HG02759 (cell line): ENCODE measurements around the gene ITFG2.

Experiments used
- ATAC-seq: cut with Tn5 transposase; IDR thresholded peaks from one replicate; pipeline ENCODE4 v1.9.1; 2021; ENCODE audit warnings: mild to moderate bottlenecking, moderate library complexity; ENCODE audit not compliant: unreplicated experiment

The ITFG2 gene

DNA sequence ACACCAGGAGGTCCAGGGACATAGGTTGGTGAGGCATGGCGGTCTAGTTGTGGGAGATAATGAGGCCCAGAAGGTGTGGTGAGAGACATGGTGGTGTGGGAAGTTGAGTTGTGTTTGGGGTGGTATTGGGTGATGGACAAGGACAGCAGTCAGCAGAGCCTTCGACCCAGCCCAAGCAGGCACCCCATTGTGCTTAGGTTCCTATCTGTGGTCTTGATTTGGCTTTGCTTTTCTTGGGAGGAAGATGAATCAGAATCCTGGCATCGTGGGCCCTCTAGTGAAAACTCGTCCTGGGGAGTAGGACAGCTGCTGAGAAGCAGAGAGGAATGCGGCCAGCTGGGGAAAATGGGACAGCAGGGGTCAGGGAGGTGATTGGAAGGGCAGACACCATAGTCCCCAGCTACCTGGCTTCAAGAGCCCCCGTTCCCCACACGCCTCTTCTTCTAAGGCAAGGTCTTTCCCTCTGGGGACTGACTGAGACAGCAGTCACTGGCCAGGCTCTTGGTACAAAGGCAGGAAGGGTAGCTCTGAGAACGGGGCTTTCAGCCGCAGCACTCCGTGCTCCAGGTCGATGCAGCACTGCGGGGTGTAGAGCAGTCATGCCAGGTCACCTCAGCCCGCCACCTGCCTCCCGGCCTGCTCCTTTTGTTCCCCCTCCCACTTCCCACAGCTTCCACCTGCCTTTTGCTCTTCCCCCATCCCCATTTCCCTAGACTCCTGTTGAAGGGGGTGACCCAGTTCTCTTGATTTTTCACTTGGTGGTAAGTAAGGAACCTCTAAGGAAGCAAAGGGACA is 14.4 kb downstream of the ITFG2 start:
- no peak for ATAC-seq

DNA sequence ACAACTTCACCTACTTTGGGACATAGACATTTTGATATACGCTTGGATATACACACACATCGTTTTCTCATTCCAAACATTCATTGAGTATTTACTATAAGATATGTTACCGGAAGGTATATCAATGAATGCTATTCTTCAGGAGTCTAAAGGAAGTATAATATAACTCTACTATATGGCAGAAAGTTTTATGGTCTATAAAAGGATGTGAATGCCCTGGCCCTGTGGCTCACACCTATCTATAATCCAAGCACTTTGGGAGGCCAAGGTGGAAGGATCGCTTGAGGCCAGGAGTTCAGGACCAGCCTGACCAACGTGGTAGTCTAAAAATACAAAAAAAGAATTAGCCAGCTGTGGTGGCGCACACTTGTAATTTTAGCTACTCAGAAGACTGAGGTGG is 16.8 kb downstream of the ITFG2 start:
- no peak for ATAC-seq

DNA sequence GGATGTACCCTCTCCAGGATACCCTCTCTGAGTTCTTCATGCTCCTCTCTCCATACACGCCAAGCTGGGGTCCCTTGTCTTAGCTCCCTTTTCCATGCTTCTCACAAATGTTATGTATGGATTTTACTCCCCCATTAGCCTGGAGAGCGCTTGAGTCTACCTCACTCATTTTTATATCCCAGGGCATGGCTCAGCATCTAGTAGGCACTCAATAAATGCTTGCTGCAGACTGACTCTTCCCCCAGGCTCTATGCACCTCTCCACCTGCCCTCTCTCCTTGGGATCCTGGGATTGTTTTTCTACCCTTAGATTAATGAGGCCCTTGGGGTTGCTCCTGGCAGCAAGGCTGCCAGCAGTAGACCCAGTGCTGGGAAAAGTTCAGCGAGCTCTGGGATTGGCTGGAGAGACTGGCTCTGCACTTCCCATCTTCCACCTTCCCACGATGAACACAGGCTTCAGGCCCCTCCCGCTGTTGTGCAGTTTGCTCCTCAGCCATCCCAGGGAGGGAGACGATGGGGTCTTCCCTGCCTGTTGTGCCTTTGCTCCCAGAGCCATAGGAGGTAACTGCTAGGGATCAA is 20.2 kb downstream of the ITFG2 start:
- ATAC-seq: no peak

DNA sequence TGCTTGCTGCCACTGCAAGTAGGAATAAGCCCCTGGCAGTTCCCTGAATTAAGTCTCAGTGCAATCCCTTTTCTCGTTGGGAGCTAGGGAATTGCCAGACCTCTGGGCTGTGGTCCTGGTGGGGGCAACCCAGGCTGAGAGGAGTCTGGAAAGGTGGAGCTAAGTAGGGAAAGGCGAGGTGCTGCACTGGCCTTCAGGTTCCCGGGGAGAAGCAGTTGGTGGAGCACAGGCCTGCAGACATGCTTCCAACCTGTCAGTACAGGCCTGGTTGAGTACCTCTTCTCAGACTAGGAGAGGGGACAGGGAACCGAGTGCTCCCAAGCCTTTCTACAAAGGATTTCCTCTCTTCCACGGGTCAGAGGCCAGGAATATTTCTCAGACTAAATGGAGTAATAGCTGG is 20.9 kb downstream of the ITFG2 start:
- no peak for ATAC-seq

DNA sequence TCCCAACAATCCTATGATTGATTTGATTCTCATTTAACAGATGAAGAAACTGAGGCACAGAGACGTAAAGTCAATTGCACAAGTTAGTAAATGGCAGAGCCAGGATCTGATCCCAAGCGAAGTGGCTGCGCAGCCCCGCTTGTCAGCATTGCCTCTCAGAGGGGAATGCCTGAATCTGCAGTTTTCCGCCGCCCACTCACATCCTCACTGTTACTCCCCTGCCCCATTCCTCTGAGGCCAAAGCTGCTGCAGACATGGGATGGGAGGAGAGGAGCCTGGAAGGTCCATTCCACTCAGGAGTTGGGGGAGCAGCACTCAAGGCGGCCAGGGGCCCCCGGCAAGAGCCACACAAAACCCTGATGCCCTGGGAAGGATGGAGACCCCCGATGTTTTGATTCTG is 21.3 kb downstream of the ITFG2 start:
- no peak for ATAC-seq

DNA sequence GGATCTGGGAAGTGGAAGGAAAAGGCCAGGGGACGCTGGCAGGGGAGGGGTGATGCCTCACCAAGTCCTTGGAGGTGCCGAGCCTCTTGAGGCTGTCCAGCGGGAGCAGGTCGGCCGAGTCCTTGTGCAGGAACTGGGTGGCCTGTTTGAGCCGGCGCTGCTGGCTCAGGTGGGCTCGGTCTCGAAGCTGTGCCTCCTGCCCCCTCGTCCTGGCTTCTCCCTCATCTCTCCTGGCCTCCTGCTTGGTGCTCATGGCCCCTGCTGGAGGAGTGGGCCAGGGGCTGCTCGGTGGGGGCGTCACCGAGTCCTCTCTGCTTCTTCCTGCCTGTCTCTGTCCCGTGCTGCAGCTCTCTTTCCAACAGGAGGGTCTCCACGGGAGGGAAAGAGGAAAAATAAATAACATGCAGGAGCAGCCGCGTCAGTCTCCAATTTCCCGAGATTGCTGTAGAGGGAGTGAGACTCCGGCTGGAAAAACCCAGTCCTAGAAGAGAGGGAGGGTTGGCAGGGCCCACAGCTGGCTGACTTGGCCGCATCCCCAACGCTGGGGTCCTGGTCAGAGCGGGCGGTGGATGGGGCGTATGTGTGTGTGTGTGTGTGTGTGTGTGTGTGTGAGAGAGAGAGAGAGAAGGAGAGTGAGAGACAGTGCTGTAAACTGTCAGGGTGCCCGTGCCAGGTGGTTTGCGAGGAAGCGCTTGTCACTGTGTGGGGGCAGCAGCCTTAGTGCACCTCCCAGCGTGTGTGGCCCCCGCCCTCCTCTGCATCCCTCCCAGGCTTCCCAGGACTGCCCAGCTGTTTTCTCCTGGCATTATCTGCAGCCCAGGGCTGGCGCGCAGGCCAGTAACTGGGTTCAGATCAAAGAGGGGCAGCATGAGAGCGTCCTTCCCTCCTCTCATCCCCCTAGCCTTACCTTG is 22.4 kb downstream of the ITFG2 start, which contains the start of gene NRIP2:
Gene NRIP2 (minus strand): TSS at position 455 of the 911 bp plus-strand sequence. CDS start 52 bp downstream, at position 403.
- no peak for ATAC-seq

DNA sequence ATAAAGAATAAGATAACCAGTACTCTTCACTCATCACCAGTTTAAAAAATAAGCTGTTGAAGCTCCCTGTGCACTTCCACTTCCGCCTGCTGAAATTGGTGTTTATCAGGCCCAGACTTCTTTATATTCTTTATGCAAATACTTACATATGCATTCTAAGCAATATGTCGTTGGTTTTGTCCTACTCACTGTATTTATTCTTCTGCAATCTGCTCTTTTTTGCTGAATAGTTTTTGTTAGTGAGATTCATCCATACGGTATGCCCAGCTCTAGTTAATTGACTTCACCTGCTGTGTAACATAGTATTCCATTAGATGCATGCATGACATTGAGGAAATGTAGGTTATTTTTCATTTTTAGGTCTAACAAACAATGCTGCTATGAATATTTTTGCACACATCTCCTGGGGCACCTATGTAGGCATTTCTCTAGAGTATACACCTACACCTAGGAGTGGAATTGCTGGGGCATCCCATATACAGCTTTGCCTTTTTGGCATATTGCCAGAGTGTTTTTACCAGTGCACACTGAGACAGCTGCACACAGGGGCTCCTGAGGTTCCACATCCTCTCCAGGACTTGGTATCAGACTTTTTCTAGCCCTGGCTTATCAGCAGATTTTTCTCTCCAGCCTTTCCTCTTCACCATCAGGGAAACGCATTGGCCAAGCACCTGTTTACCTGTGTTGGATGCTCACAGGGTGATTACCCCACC is 23.4 kb downstream of the ITFG2 start:
- no peak for ATAC-seq

DNA sequence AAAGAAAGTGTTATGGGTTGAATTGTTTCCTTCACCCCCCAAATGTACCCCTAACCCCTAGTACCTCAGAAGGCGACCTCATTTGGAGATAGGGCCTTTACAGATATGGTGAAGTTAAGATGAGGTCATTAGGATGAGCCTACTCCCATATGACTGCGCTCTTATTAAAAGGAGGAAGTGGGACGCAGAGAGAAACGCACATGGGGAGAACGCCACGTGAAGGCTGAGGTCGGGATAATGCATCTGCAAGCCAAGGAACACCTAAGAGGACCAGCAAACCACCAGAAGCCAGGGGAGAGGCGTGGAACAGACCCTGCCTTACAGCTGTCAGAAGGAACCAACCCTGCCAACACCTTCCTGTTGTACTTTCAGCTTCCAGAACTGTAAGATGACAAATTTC is 24.1 kb downstream of the ITFG2 start:
- no peak for ATAC-seq

DNA sequence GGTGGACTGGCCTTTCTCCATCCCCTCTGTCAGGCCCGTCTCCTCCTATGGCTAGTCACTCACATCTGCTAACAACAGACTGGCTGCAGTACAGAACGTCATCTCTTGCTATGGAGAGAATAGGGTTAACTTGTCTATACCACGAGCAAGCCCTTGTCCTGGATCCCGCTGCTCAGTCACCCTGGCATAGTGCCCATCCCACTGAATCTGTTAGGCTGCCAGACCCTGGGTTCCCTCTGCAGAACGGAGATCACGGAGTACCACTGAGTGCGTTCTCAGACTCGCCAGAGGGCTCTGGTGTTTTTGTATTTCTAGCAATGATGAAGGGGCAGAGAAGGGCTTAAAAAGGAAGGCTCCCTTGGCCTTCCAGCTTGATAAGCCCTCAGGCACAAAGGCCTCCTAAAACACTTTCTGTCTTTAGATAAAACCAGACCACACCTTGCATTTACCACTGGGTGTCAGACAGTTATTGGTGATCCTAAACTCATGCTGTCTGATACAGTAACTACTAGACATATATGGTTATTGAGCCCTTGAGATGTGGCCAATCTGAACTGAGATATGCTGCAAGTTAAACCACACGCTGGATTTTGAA is 28.7 kb downstream of the ITFG2 start:
- no peak for ATAC-seq

DNA sequence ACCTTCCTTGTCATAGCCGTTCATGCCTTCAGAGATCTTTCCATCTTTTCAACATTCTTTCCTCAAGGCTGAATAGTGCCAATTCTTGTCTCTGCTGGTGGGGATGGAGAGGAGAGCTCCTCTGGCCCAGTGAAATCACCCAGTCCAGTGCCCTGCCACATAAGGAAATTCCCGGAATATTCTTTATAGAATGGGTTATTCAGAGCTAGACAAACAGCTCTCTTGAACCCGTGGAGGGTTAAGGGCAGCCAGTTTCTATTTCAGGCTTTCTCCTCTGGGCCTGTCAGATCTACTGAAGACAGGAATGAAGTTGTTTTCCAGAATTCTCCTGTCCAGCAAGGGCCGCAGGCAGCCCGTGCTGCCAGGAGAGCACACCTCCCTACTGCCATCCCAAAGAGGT is 30.5 kb downstream of the ITFG2 start:
- ATAC-seq: no peak

DNA sequence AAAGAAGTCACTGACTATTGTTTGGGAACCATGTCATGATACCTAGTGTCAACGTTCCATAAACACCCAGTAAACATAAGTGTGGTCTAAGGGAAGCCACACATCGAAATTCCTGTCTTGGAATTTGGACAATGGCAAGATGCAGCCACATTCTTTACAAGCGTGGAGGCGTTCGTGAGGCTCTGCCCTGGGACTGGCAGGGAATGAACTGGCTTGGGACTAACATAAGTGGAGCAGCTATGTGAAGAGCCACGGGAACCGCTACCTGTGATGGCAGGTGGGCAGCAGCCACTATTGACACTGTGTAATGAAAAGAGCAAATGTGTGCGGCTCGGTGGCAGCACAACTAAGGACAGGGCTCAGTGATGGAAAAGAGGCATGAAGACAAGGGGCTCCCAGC is 32.3 kb downstream of the ITFG2 start:
- ATAC-seq: no peak

DNA sequence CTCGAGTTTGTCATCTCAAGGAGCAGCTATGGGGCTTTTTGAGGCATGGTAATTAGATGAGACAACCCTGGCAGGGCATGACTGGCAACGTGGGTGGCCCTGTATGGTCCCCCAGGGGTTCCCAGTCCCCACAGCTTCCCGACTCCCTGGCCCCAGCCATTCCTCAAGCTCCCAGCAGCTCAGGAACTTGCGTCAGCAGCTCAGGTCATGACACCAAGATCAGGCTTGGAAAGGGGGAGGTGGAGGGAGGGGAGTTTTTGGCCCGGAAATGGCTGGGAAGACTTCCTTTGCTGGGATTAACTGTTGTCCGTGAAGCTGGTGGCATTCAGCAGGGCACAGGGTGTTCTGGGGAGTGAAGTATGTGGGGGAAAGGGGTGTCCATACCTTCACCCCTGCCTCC is 32.8 kb downstream of the ITFG2 start:
- ATAC-seq: no peak

DNA sequence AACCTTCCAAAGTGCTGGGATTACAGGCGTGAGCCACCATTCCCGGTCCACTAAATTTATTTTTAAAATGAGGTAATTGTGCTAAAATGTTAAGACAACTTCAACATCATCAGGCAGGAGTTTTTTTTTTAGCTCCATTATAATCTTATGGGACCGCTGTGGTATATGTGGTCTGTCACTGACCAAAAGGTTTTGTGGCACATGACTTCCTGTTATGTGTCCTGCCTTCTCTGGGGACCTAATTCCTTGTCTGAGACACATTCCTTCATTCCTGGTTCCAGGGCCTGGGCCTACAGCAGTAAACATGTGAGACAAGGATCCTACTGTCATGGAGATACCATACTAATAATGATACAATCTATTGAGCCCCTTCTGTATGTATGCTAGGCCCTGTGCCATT is 39.5 kb downstream of the ITFG2 start:
- ATAC-seq: no peak

DNA sequence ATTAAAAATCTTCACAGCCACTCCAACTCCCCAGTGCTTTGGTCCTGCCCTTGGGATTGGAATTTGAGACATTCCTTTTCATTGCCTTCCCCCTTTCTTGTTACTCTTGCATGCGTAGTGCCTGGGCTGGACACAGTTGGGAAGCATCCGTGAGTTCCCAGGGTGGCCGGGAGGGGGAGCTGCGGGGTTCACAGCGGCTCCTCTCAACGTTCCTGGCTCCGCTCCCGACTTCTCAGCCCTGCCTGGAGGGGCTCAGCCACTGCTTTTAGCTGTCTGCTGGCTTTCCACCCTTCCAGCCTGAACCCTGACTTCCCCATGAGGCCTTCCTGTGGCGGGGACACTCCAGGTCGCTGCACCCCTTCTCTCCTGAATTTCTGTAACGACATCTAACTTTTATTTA is 41.2 kb downstream of the ITFG2 start:
- ATAC-seq: no peak

DNA sequence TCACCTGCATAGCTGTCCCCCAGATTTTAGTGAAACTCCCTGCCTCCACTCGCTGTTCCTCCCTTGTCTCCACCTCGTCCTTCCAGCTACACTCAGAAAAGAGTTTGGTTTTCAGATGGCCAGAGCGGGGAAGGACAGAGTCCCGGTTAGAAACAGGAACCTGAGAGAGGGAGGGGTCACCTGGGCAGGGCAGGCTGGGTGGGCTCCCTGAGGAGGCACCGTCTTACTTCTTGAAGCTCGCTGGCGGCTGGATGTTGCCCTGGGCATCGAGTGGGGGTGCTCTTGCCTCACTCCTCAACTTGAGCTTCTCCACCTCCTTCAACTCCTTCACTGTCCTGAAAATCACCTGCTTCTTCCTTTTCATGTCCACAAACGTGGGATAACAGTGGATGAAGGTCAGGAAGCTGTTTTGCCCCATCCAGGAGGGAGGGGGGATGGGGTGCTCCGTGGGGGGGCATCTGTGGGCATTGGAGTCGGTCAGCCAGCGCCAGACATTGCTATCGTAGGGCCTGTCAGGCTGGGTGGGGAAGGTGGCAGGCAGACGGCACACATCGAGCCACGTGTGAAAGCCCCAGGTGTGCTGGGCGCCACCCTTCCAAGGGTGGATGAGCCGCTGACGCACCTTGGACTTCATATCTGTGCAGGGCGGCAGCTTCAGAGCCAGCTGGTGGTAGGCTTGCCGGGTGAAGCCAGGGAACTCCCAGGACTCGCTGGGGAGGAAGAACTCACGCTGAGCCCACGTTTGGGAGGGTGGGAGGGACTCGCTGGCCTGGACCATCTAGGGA is 42.4 kb downstream of the ITFG2 start:
- no peak for ATAC-seq

DNA sequence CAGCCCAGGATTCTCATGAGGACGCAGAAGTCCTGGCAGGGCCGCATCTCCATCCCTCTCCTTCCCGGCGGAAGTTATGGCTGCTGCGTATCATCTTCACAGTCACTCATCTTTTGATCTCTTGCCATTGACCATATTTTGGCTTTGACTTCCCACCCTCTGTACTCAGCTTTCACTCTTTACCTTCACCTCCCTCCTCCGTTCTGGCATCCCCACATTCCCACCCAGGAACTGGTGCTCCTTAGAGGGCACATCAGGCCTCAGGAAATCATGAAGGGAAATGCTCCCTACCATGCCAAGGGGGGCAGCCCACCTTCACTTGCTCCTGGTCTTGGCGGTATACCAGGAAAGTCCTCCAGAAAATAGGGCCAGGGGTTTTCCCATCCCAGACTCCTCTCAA is 43.1 kb downstream of the ITFG2 start:
- no peak for ATAC-seq

DNA sequence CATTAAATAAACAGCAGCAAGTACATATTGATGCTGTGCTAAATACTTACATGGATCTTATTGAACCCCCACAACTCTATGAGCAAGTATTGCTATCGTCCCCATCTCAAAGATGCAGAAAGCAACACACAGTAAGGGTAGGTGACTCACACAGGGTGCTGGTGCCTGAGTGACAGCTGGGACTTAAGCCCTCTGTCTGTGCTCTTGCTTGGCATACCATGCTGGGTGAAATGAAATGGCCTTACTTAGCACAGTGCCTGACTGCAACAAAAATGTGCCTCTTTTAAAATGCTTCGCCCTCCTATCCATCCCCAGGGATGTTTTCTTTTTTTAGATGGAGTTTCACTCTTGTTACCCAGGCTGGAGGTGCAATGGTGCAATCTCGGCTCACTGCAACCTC is 43.6 kb downstream of the ITFG2 start:
- no peak for ATAC-seq

DNA sequence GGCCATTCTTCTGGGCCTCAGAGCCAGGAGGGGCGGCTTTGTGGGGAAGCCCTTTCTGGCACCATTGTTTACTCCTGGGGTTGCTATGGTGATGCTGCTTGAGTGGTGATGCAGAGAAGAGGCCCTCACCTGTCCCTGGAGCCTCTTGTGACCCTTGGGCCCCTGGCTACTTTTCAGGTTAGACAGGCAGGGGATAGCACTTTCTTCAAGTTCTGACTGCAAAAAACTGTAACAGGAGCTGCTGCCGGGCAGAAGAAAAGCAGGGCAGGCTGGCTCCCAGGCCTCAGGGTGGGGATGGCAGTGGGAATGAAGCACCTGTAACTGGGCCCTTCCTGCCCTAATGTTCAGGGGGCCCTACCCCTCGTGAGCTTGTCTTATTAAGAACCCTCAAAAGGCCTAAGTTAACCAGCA is 44.6 kb downstream of the ITFG2 start, which contains the start of gene TEX52:
Gene TEX52 (minus strand): TSS at position 19 of the 411 bp plus-strand sequence. CDS start 13 bp downstream, at position 6.
- ATAC-seq: no peak

DNA sequence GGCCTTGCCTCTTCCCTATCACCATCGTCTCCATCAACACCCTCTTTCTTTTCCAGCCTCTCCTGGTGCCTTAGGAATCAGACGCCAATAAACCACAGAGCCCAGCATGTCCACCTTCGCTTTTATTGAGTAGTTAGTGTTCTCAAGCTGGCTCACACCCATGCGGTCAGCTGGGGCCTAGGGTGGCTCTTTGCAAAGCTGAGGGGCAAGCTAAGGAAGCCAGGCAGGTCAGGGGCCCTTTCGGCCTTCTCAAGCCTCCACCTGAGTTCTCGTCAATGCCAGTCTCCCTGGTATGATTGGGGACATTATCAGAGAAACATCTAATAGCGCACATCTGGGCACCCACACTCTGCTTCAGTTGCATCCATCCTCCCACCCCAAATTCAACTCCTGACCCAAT is 45.1 kb downstream of the ITFG2 start:
- no peak for ATAC-seq

DNA sequence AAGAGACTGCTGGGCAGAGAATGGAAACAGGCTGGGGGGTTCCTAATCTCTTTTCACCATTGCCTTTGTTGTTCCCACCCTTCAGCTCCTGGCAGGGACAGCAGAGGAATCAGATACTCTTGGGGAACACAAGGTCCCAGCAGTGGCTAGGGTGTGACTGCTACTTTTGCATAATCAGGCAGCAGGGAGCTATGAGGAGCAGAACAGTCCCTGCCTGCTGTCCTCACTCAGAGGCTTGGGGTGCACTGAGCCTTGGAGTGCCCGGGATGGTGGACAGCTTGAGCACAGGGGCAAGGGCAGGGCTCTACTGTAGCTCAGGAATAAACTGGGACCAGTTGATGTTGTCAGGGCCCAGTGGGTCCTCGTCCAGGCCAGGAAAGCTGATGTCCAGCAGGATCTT is 45.9 kb downstream of the ITFG2 start:
- no peak for ATAC-seq
